Mesodermal cell (in vitro differentiated cells): ENCODE results near the gene COLEC11.
"Not testable (repeated sequence)": the region's sequence is repeated elsewhere in the genome, so short reads cannot be mapped to it uniquely, and the experiment has no call there.

Experiments
- H3K27ac ChIP-seq: 2 replicates; pipeline ENCODE4 v1.7.0; 2013; ENCODE audit warnings: mild to moderate bottlenecking, low read depth, low read length, moderate library complexity; ENCODE audit not compliant: severe bottlenecking
- H3K36me3 ChIP-seq: 2 replicates; pipeline ENCODE4 v1.7.1; 2013; ENCODE audit warnings: mild to moderate bottlenecking, low read length, moderate library complexity; ENCODE audit not compliant: control insufficient read depth, insufficient read depth
- H3K4me1 ChIP-seq: one replicate; pipeline ENCODE4 v1.7.1; 2013; ENCODE audit warnings: mild to moderate bottlenecking, low read length; ENCODE audit not compliant: insufficient read depth, control insufficient read depth, poor library complexity, severe bottlenecking
- H3K4me3 ChIP-seq: 2 replicates; pipeline ENCODE4 v1.7.0; 2013; ENCODE audit warnings: low read length, control low read depth, mild to moderate bottlenecking; ENCODE audit not compliant: insufficient read depth, poor library complexity, severe bottlenecking; ENCODE audit errors: extremely low read depth
- H3K9me3 ChIP-seq: 2 replicates; pipeline ENCODE4 v1.7.1; 2013; ENCODE audit warnings: mild to moderate bottlenecking, low read length, moderate library complexity; ENCODE audit not compliant: control insufficient read depth
- WGBS, 2 experiments: methylation state at CpG; one replicate each; pipeline ENCODE4 v1.1.5; 2013; ENCODE audit warnings: missing lambda C conversion rate in 2 of 2; ENCODE audit not compliant: insufficient coverage in 2 of 2; 5-methylcytosine and 5-hydroxymethylcytosine counted together

Gene COLEC11

GRCh38 chr2:3656762-3657721 is 62.1 kb downstream of the COLEC11 start:
- Histone ChIP-seq H3K4me3 (no peak overlapping the region), H3K36me3 (no peaks in the 10 kb centered on the region), H3K9me3 (no peaks in the 10 kb centered on the region), H3K27ac (no peak overlapping the region), H3K4me1 (peaks cover 24% of the 10 kb centered on the region)
- 70 to 74% methylated on average over 30 to 32 of the region's 36 CpGs for WGBS, 2 experiments

- H3K4me1 ChIP-seq: peaks cover 20% of the 10 kb centered on the region
These were observed 63.0 kb downstream of the COLEC11 start, which contains the start of gene ALLC for GRCh38 chr2:3657881-3658280. Gene ALLC, plus strand, starts transcription at chr2:3658200. Its CDS starts 12,958 bp downstream, at chr2:3671158.

GRCh38 chr2:3659447-3660432 is 64.8 kb downstream of the COLEC11 start:
- Histone ChIP-seq H3K9me3 (no peaks in the 10 kb centered on the region), H3K36me3 (no peaks in the 10 kb centered on the region), H3K4me3 (no peak overlapping the region), H3K4me1 (peaks cover 20% of the 10 kb centered on the region), H3K27ac (no peak overlapping the region)
- WGBS, 2 experiments: 85 to 89% methylated on average over 19 to 24 of the region's 26 CpGs

More at GRCh38 chr2:3657881-3658280, 63.0 kb downstream of the COLEC11 start, which contains the start of gene ALLC:
- 89 to 93% methylated on average over 4 to 6 of the region's 7 CpGs for WGBS, 2 experiments
- Histone ChIP-seq H3K36me3 (no peaks in the 10 kb centered on the region), H3K27ac (no peak within 1 kb of the TSS), H3K4me3 (no peak within 1 kb of the TSS), H3K9me3 (no peaks in the 10 kb centered on the region)

GRCh38 chr2:3660640-3661039 is 65.7 kb downstream of the COLEC11 start:
- H3K9me3 ChIP-seq, H3K36me3 ChIP-seq, H3K27ac ChIP-seq, H3K4me3 ChIP-seq: not testable (repeated sequence)
- peaks cover 20% of the 10 kb centered on the region for H3K4me1 ChIP-seq
- WGBS, 2 experiments: 93 to 96% methylated on average over 5 to 7 of the region's 7 CpGs

- H3K9me3 ChIP-seq: no peaks in the 10 kb centered on the region
- no peak overlapping the region for H3K27ac ChIP-seq
- WGBS, 2 experiments: 96 to 100% methylated on average over 3 of the region's 3 CpGs
- peaks cover 20% of the 10 kb centered on the region for H3K4me1 ChIP-seq
- H3K4me3 ChIP-seq: no peak overlapping the region
- no peaks in the 10 kb centered on the region for H3K36me3 ChIP-seq
These were observed 66.3 kb downstream of the COLEC11 start for GRCh38 chr2:3661149-3661660.

- 66 to 70% methylated on average over 2 to 4 of the region's 6 CpGs for WGBS, 2 experiments
- no peak overlapping the region for H3K27ac ChIP-seq
- H3K4me1 ChIP-seq: peaks cover 14% of the 10 kb centered on the region
- H3K36me3 ChIP-seq: no peaks in the 10 kb centered on the region
- H3K9me3 ChIP-seq: no peaks in the 10 kb centered on the region
- no peak overlapping the region for H3K4me3 ChIP-seq
These were observed 67.3 kb downstream of the COLEC11 start for GRCh38 chr2:3662239-3662638.

- Histone ChIP-seq H3K27ac (no peak overlapping the region), H3K4me3 (no peak overlapping the region), H3K36me3 (no peaks in the 10 kb centered on the region), H3K4me1 (peaks cover 10% of the 10 kb centered on the region), H3K9me3 (no peaks in the 10 kb centered on the region)
- no CpG with 5 or more reads among the region's 3 CpGs for WGBS, 2 experiments
These were observed 69.2 kb downstream of the COLEC11 start for GRCh38 chr2:3664118-3664517.

- H3K36me3 ChIP-seq: no peaks in the 10 kb centered on the region
- 91 to 95% methylated on average over 5 to 7 of the region's 8 CpGs for WGBS, 2 experiments
These were observed 70.0 kb downstream of the COLEC11 start for GRCh38 chr2:3664925-3665324.

GRCh38 chr2:3665886-3666612 is 71.1 kb downstream of the COLEC11 start:
- WGBS, 2 experiments: 83 to 90% methylated on average over 8 to 14 of the region's 16 CpGs
- Histone ChIP-seq H3K4me1 (no peaks in the 10 kb centered on the region), H3K27ac (no peak overlapping the region), H3K36me3 (no peaks in the 10 kb centered on the region), H3K9me3 (no peaks in the 10 kb centered on the region), H3K4me3 (no peak overlapping the region)

More at GRCh38 chr2:3664925-3665324, 70.0 kb downstream of the COLEC11 start:
- no peak overlapping the region for H3K27ac ChIP-seq
- peaks cover 3% of the 10 kb centered on the region for H3K4me1 ChIP-seq
- H3K4me3 ChIP-seq: no peak overlapping the region
- H3K9me3 ChIP-seq: no peaks in the 10 kb centered on the region

GRCh38 chr2:3666613-3666975 is 71.7 kb downstream of the COLEC11 start:
- no peaks in the 10 kb centered on the region for H3K36me3 ChIP-seq
- 86 to 97% methylated on average over 18 of the region's 18 CpGs for WGBS, 2 experiments
- H3K4me1 ChIP-seq: no peaks in the 10 kb centered on the region
- H3K4me3 ChIP-seq: no peak overlapping the region
- no peak overlapping the region for H3K27ac ChIP-seq
- H3K9me3 ChIP-seq: no peaks in the 10 kb centered on the region
